OCI-LY1 (cell line): Measurements from ENCODE around the gene PTPN6.
A peak's percentile ranks its signal among the peaks of the same experiment; 100 is the strongest.

Experiments
- H2AFZ ChIP-seq: fragments of 200-600 bp; sonication (generic), shearing (Covaris generic); 2 replicates; pipeline ENCODE4 v1.6.0; 2014; ENCODE audit warnings: antibody characterized with exemption, mild to moderate bottlenecking, low read length
- H3F3A ChIP-seq: fragments of 200-600 bp; sonication (generic), shearing (Covaris generic); 2 replicates; pipeline ENCODE4 v1.6.0; 2014; ENCODE audit warnings: mild to moderate bottlenecking, antibody characterized with exemption, low read length, moderate library complexity; ENCODE audit not compliant: insufficient read depth
- H3K27ac ChIP-seq: fragments of 200-600 bp; sonication (generic); 2 replicates; pipeline ENCODE4 v1.5.1; 2014; ENCODE audit warnings: low read length, mixed run types, mild to moderate bottlenecking, low read depth; ENCODE audit not compliant: poor library complexity, severe bottlenecking
- H3K27me3 ChIP-seq: fragments of 200-600 bp; sonication (generic); 2 replicates; pipeline ENCODE4 v1.6.0; 2014; ENCODE audit warnings: antibody characterized with exemption, mild to moderate bottlenecking, low read length, moderate library complexity; ENCODE audit not compliant: insufficient read depth
- H3K36me3 ChIP-seq: fragments of 200-600 bp; sonication (generic); 2 replicates; pipeline ENCODE4 v1.6.1; 2014; ENCODE audit warnings: mild to moderate bottlenecking, antibody characterized with exemption, low read length, moderate library complexity, mixed read lengths; ENCODE audit not compliant: insufficient read depth
- H3K4me1 ChIP-seq: fragments of 200-600 bp; sonication (generic); 2 replicates; pipeline ENCODE4 v1.5.1; 2014; ENCODE audit warnings: mild to moderate bottlenecking, low read length, moderate library complexity; ENCODE audit not compliant: insufficient read depth, severe bottlenecking
- H3K4me2 ChIP-seq: fragments of 200-600 bp; sonication (generic), shearing (Covaris generic); 2 replicates; pipeline ENCODE4 v1.6.1; 2014; ENCODE audit warnings: low read length
- H3K4me3 ChIP-seq: fragments of 200-600 bp; sonication (generic); 2 replicates; pipeline ENCODE4 v1.5.1; 2014; ENCODE audit warnings: low read length, low read depth, mild to moderate bottlenecking, mixed read lengths; ENCODE audit not compliant: poor library complexity, severe bottlenecking
- H3K79me2 ChIP-seq: fragments of 200-600 bp; shearing (Covaris generic); 2 replicates; pipeline ENCODE4 v1.6.1; 2016; ENCODE audit warnings: mixed run types, low read length, mixed read lengths; ENCODE audit not compliant: insufficient read depth
- H3K9ac ChIP-seq: fragments of 200-600 bp; sonication (generic), shearing (Covaris generic); 2 replicates; pipeline ENCODE4 v1.6.1; 2014; ENCODE audit warnings: mild to moderate bottlenecking, low read length, mixed read lengths
- H3K9me2 ChIP-seq: fragments of 200-600 bp; sonication (generic), shearing (Covaris generic); 2 replicates; pipeline ENCODE4 v1.6.1; 2014; ENCODE audit warnings: low read depth, mild to moderate bottlenecking, low read length, mixed read lengths
- H3K9me3 ChIP-seq: fragments of 200-600 bp; shearing (Covaris generic); 2 replicates; pipeline ENCODE4 v1.6.1; 2014; ENCODE audit warnings: low read length, mixed read lengths
- H4K20me1 ChIP-seq: fragments of 200-600 bp; sonication (generic), shearing (Covaris generic); 2 replicates; pipeline ENCODE4 v1.6.0; 2016; ENCODE audit warnings: mild to moderate bottlenecking, low read length; ENCODE audit not compliant: insufficient read depth
- CTCF ChIP-seq: fragments of 200-600 bp; sonication (generic), shearing (Covaris generic); IDR thresholded peaks from 2 replicates; pipeline ENCODE4 v1.5.1; 2017; ENCODE audit warnings: mild to moderate bottlenecking, antibody characterized with exemption, low read length, moderate library complexity, mixed read lengths
- EZH2 ChIP-seq: fragments of 200-600 bp; sonication (generic), shearing (Covaris generic); IDR thresholded peaks from 2 replicates; pipeline ENCODE4 v1.8.0; 2017; ENCODE audit warnings: borderline replicate concordance, mixed run types, mild to moderate bottlenecking, antibody characterized with exemption, low read length, moderate library complexity, mixed read lengths

PTPN6 gene

GRCh38 chr12:6946033-6946919, 4.9 kb upstream of the PTPN6 start:
- Histone ChIP-seq H3K4me3 (peak overlapping the region; percentile 71), H3K36me3 (no peaks in the 10 kb centered on the region), H3F3A (no peaks in the 10 kb centered on the region), H3K4me2 (peak overlapping the region; percentile 91), H3K9ac (peak overlapping the region; percentile 45), H2AFZ (no peak overlapping the region), H3K27ac (peak overlapping the region; percentile 91), H4K20me1 (no peaks in the 10 kb centered on the region), H3K79me2 (no peaks in the 10 kb centered on the region), H3K9me3 (no peaks in the 10 kb centered on the region), H3K27me3 (no peaks in the 10 kb centered on the region), H3K4me1 (peaks cover 47% of the 10 kb centered on the region), H3K9me2 (no peaks in the 10 kb centered on the region)
- TF ChIP-seq EZH2 (no peak), CTCF (no peak)

GRCh38 chr12:6946920-6947374, 4.2 kb upstream of the PTPN6 start:
- Histone ChIP-seq H3K9me3 (no peaks in the 10 kb centered on the region), H3K27me3 (no peaks in the 10 kb centered on the region), H3K9me2 (no peaks in the 10 kb centered on the region), H4K20me1 (no peaks in the 10 kb centered on the region), H3K36me3 (no peaks in the 10 kb centered on the region), H2AFZ (no peak overlapping the region), H3K4me3 (peak overlapping the region; percentile 71), H3K4me1 (peaks cover 54% of the 10 kb centered on the region), H3K27ac (peak overlapping the region; percentile 91), H3F3A (no peaks in the 10 kb centered on the region), H3K4me2 (peak overlapping the region; percentile 91; the same call in 1 of the 2 replicates), H3K9ac (no peak overlapping the region), H3K79me2 (no peaks in the 10 kb centered on the region)
- TF ChIP-seq CTCF (no peak), EZH2 (no peak)

GRCh38 chr12:6947615-6948014, 3.5 kb upstream of the PTPN6 start:
- no peak overlapping the region for H2AFZ ChIP-seq
- no peak overlapping the region for H3K27ac ChIP-seq
- no peaks in the 10 kb centered on the region for H3K27me3 ChIP-seq
- TF ChIP-seq CTCF, result no peak
- no peak for TF ChIP-seq EZH2
- no peaks in the 10 kb centered on the region for H3K36me3 ChIP-seq
- H4K20me1 ChIP-seq, result no peaks in the 10 kb centered on the region
- no peaks in the 10 kb centered on the region for H3K9me3 ChIP-seq
- H3K79me2 ChIP-seq, result no peaks in the 10 kb centered on the region
- no peak overlapping the region for H3K4me2 ChIP-seq
- peaks cover 61% of the 10 kb centered on the region for H3K4me1 ChIP-seq
- no peaks in the 10 kb centered on the region for H3K9me2 ChIP-seq
- H3K9ac ChIP-seq, result no peak overlapping the region
- H3F3A ChIP-seq, result no peaks in the 10 kb centered on the region
- no peak overlapping the region for H3K4me3 ChIP-seq
